MM.1S (cell line): ENCODE data around the gene CSN2.

ENCODE experiments used
- CTCF ChIP-seq: fragments of 300-600 bp; sonication (generic); IDR thresholded peaks from 2 replicates; pipeline ENCODE4 v1.5.1; 2016; ENCODE audit warnings: antibody characterized with exemption, low read length, mixed read lengths
- EZH2 ChIP-seq: fragments of 300-600 bp; sonication (generic); optimal IDR thresholded peaks from 2 replicates; pipeline ENCODE3; 2017; ENCODE audit warnings: low read depth, mild to moderate bottlenecking, antibody characterized with exemption, low read length, mixed read lengths
- EZH2phosphoT487 ChIP-seq: fragments of 300-600 bp; sonication (generic); IDR thresholded peaks from 2 replicates; pipeline ENCODE4 v1.6.1; 2018; ENCODE audit warnings: antibody characterized with exemption, low read length

GRCh38 chr4:69910016-69910782 lies 55.3 kb downstream of the CSN2 start:
- TF ChIP-seq EZH2phosphoT487 (no peak), CTCF (no peak), EZH2 (no peak)
